ENCODE measurements around the gene ADAMTS4. TPM values are rescaled to one million over a fixed set of nuclear protein-coding genes. Genes with fewer than 3 reads are reported as not detected.

The ADAMTS4 gene
- total RNA-seq, 1 experiment from 2014 or later = 7.0 TPM

DNA sequence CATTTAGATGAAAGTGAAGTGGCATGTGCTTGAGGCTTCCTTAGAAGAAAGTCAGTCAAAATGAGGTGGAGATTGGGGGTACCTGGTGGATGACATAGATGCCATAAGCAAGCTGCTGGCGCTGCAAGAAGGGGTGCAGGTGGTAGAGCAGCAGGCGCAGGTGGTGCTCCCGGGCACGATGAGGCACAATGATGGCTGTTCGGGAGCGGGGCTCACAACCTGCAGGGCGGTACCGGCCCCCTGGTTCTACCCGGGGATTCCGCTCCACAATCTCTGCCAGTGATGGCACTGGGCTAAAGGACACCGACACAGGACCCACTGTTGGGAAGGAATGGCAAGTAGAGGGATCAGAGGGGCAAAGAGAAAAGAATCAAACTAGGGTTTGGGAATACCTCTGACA lies 23.9 kb downstream of the ADAMTS4 start:
- Histone ChIP-seq H2AFZ (ENCODE audit: low read length) (no peak overlapping the region), H3K9me3 (ENCODE audit: control insufficient read depth, low read depth, low read length) (no peaks in the 10 kb centered on the region), H3K18ac (ENCODE audit: insufficient read length, low read depth, low read length) (no peak overlapping the region), H4K5ac (ENCODE audit: insufficient read length, low read depth, low read length) (no peak overlapping the region), H3K4ac (ENCODE audit: low read depth, low read length) (no peak overlapping the region), H3K27ac (ENCODE audit: insufficient read length, low read depth, low read length) (no peak overlapping the region), H4K91ac (ENCODE audit: insufficient read length, low read depth, low read length) (no peak overlapping the region), H3K56ac (ENCODE audit: insufficient read length, low read depth, low read length) (no peak overlapping the region), H2BK5ac (ENCODE audit: insufficient read length, low read length) (no peak overlapping the region), H4K20me1 (ENCODE audit: control insufficient read depth, insufficient read depth, insufficient read length) (no peaks in the 10 kb centered on the region), H3K79me2 (ENCODE audit: insufficient read depth, low read length) (no peaks in the 10 kb centered on the region), H2BK15ac (ENCODE audit: low read depth, low read length) (no peak overlapping the region), H4K8ac (replicated peaks; ENCODE audit: insufficient read length, low read depth, low read length) (no peak overlapping the region), H3K14ac (ENCODE audit: insufficient read depth, low read length) (no peak overlapping the region), H2BK120ac (ENCODE audit: low read depth, low read length, poor library complexity, severe bottlenecking) (no peak overlapping the region), H3K23ac (ENCODE audit: insufficient read length, low read depth, low read length) (no peak overlapping the region), H3K23me2 (ENCODE audit: insufficient read length, low read depth, low read length, poor library complexity, severe bottlenecking) (peaks cover 6% of the 10 kb centered on the region), H3T11ph (ENCODE audit: low read length) (no peak overlapping the region), H2AK5ac (ENCODE audit: insufficient read length, low read length) (no peak overlapping the region), H3K4me2 (ENCODE audit: insufficient read depth, insufficient read length, low read length) (no peak overlapping the region), H2BK12ac (ENCODE audit: insufficient read length, low read depth, low read length) (no peak overlapping the region), H3K9ac (ENCODE audit: extremely low read depth, insufficient read length, low read length) (no peak overlapping the region), H3K79me1 (ENCODE audit: insufficient read depth, low read depth, low read length, poor library complexity, severe bottlenecking) (no peaks in the 10 kb centered on the region), H3K4me1 (ENCODE audit: insufficient read depth, low read length) (no peaks in the 10 kb centered on the region; the same call in 1 of the 2 replicates), H2BK20ac (ENCODE audit: low read depth, low read length, poor library complexity, severe bottlenecking) (no peak overlapping the region), H3K27me3 (ENCODE audit: insufficient read depth, low read length) (no peaks in the 10 kb centered on the region)
- WGBS (ENCODE audit: extremely low coverage, insufficient read length, low lambda C conversion rate) = no CpG with 5 or more reads among the region's 11 CpGs
- H3K4me3 Mint-ChIP-seq = no peak overlapping the region
- TF ChIP-seq, protein P1, sequence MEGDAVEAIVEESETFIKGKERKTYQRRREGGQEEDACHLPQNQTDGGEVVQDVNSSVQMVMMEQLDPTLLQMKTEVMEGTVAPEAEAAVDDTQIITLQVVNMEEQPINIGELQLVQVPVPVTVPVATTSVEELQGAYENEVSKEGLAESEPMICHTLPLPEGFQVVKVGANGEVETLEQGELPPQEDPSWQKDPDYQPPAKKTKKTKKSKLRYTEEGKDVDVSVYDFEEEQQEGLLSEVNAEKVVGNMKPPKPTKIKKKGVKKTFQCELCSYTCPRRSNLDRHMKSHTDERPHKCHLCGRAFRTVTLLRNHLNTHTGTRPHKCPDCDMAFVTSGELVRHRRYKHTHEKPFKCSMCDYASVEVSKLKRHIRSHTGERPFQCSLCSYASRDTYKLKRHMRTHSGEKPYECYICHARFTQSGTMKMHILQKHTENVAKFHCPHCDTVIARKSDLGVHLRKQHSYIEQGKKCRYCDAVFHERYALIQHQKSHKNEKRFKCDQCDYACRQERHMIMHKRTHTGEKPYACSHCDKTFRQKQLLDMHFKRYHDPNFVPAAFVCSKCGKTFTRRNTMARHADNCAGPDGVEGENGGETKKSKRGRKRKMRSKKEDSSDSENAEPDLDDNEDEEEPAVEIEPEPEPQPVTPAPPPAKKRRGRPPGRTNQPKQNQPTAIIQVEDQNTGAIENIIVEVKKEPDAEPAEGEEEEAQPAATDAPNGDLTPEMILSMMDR (conservative IDR thresholded peaks at IDR 0.05) = no peak
- peaks cover 19 to 21% of the 10 kb centered on the region in 2 experiments for H3K4me1 Mint-ChIP-seq
- no peak overlapping the region for H3K27ac Mint-ChIP-seq
- H3K27me3 Mint-ChIP-seq (ENCODE audit: low read depth) = peaks cover 3% of the 10 kb centered on the region
- H3K36me3 Mint-ChIP-seq (ENCODE audit: insufficient read depth in 1 of 3, low read depth in 3 of 3) = peaks cover 21 to 56% (median 56%) of the 10 kb centered on the region in 3 experiments; a peak in 6 of 7 replicates
- DNase-seq = no peak
- no peaks in the 10 kb centered on the region for H3K9me3 Mint-ChIP-seq
